Vagina (tissue), 2 donors: ENCODE results near the gene LACTB. TPM values are rescaled to one million over a fixed set of nuclear protein-coding genes. Genes with fewer than 3 reads are reported as not detected.

ENCODE experiments used
- DNase-seq, 2 donors: peaks; one replicate each; pipeline ENCODE4 v3.0.0-alpha.2; 2017; ENCODE audit errors: extremely low spot score in 2 of 2
- H3K27ac ChIP-seq: fragments of 200-600 bp; sonication (generic); one replicate; pipeline ENCODE4 v1.5.1; 2019
- H3K27me3 ChIP-seq: fragments of 200-600 bp; sonication (generic); one replicate; pipeline ENCODE4 v1.5.1; 2019
- H3K36me3 ChIP-seq, 2 donors: fragments of 200-600 bp; sonication (generic); one replicate each; pipeline ENCODE4 v1.5.1; 2017 to 2019
- H3K4me1 ChIP-seq: fragments of 200-600 bp; sonication (generic); one replicate; pipeline ENCODE4 v1.5.1; 2019
- H3K4me3 ChIP-seq, 2 donors: fragments of 200-600 bp; sonication (generic); 1 replicate in 1 of 2; 2 replicates in 1 of 2; pipeline ENCODE4 v1.5.1; 2016 to 2019
- H3K9me3 ChIP-seq: fragments of 200-600 bp; sonication (generic); one replicate; pipeline ENCODE4 v1.5.1; 2019
- CTCF ChIP-seq, 3 experiments: fragments of 450-650 bp in 2 of 3; fragments of 200-600 bp in 1 of 3; sonication (generic) in 1 of 3; IDR thresholded peaks; one replicate each; pipeline ENCODE4 v1.5.1; 2017 to 2019; ENCODE audit warnings: antibody characterized with exemption in 3 of 3, mild to moderate bottlenecking in 2 of 3, moderate library complexity in 2 of 3
- POLR2A ChIP-seq, 2 donors: fragments of 450-650 bp; IDR thresholded peaks; one replicate each; pipeline ENCODE4 v1.6.1; 2017; ENCODE audit warnings: antibody characterized with exemption in 2 of 2, mild to moderate bottlenecking in 2 of 2, moderate library complexity in 2 of 2
- POLR2AphosphoS5 ChIP-seq, 2 donors: sonication (generic); formaldehyde crosslinking; IDR thresholded peaks; one replicate each; pipeline ENCODE4 v1.9.0; 2017; ENCODE audit warnings: antibody characterized with exemption in 2 of 2, mild to moderate bottlenecking in 2 of 2, low read depth in 1 of 2; ENCODE audit not compliant: insufficient read depth in 1 of 2
- intact Hi-C: fragments of 100-400 bp; cut with DNase I; formaldehyde crosslinking; loops from one replicate; pipeline ENCODE4 v1.15.1; 2023
- total RNA-seq: library from RNA; depleted of rRNA; stranded (reverse); fragments of >200 nt; gene quantifications from one replicate; pipeline ENCODE4 v1.2.3, GENCODE V29; 2016

LACTB gene
- total RNA-seq, 1 donor from 2014 or later, result 23.3 TPM

DNA sequence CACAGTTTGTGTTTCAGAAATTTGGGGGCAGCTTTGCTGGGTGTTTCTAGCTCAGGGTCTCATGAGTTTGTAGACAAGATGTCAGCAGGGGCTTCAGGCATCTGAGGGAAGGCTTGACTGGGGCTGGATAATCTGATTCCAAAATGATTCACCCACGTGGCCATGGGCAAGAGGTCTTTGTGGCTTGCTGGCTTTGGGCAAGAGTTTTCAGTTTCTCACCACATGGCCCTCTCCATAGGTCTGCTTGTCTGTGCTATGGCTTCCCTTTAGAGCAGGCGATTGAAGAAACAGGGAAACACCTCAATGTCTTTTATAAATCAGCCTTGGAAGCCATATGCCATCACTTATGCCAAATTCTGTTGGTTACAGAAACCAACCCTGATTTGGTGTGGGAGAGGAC is 23.8 kb downstream of the LACTB start:
- Histone ChIP-seq H3K9me3 (no peaks in the 10 kb centered on the region), H3K27me3 (no peaks in the 10 kb centered on the region), H3K4me1 (no peaks in the 10 kb centered on the region), H3K27ac (no peak overlapping the region), H3K36me3 (peaks cover 0 to 21% of the 10 kb centered on the region in 2 donors), H3K4me3 (no peak overlapping the region)
- intact Hi-C loops, result no loop called here
- TF ChIP-seq CTCF (IDR thresholded peaks at IDR 0.05) (no peak), POLR2AphosphoS5 (IDR thresholded peaks at IDR 0.05; ENCODE audit: insufficient read depth in 1 of 2, low read depth in 1 of 2) (no peak), POLR2A (IDR thresholded peaks at IDR 0.05) (no peak)
- no peak for DNase-seq

- no peaks in the 10 kb centered on the region for H3K9me3 ChIP-seq
- no peaks in the 10 kb centered on the region for H3K4me1 ChIP-seq
- no peak for DNase-seq
- H3K27ac ChIP-seq, result no peak overlapping the region
- peaks cover 0 to 25% of the 10 kb centered on the region in 2 donors for H3K36me3 ChIP-seq
- no peak overlapping the region for H3K4me3 ChIP-seq
- intact Hi-C loops, result no loop called here
- no peaks in the 10 kb centered on the region for H3K27me3 ChIP-seq
- TF ChIP-seq POLR2AphosphoS5 (IDR thresholded peaks at IDR 0.05; ENCODE audit: insufficient read depth in 1 of 2, low read depth in 1 of 2) (no peak), POLR2A (IDR thresholded peaks at IDR 0.05) (no peak), CTCF (IDR thresholded peaks at IDR 0.05) (no peak)
These were observed 25.0 kb downstream of the LACTB start for GRCh38 chr15:63146684-63147083.

DNA sequence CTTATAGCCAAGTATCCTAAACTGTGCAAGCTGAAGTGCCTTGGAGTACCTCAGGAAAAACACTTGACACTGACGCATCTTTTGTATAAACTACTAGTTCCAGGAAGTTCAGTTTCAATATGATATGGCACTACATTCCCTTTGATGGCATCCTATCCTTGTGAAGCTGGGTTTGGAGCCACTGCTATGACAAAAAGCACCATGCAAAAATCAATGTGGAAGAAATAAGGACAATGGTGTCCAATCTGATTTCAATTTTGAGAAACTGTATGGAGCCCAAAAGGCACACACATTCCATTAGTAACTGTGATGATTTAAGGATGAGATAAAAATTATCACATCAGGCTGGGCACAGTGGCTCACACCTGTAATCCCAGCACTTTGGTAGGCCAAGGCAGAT is 30.0 kb downstream of the LACTB start:
- DNase-seq, result no peak
- peaks cover 0 to 21% of the 10 kb centered on the region in 2 donors for H3K36me3 ChIP-seq
- H3K4me1 ChIP-seq, result peaks cover 18% of the 10 kb centered on the region
- H3K27ac ChIP-seq, result no peak overlapping the region
- no peaks in the 10 kb centered on the region for H3K27me3 ChIP-seq
- no peak overlapping the region for H3K4me3 ChIP-seq
- H3K9me3 ChIP-seq, result no peaks in the 10 kb centered on the region
- TF ChIP-seq POLR2AphosphoS5 (IDR thresholded peaks at IDR 0.05; ENCODE audit: insufficient read depth in 1 of 2, low read depth in 1 of 2) (no peak), CTCF (IDR thresholded peaks at IDR 0.05) (no peak), POLR2A (IDR thresholded peaks at IDR 0.05) (no peak)
- intact Hi-C loops, result no loop called here

GRCh38 chr15:63155486-63155885 is 33.8 kb downstream of the LACTB start:
- Histone ChIP-seq H3K36me3 (peaks cover 0 to 12% of the 10 kb centered on the region in 2 donors), H3K4me1 (peaks cover 30% of the 10 kb centered on the region), H3K27me3 (no peaks in the 10 kb centered on the region), H3K9me3 (no peaks in the 10 kb centered on the region), H3K27ac (no peak overlapping the region), H3K4me3 (peak overlapping the region in 1 of 2 donors; percentile 84)
- intact Hi-C loops, result no loop called here
- DNase-seq, result no peak
- TF ChIP-seq CTCF (IDR thresholded peaks at IDR 0.05) (no peak), POLR2A (IDR thresholded peaks at IDR 0.05) (no peak), POLR2AphosphoS5 (IDR thresholded peaks at IDR 0.05; ENCODE audit: insufficient read depth in 1 of 2, low read depth in 1 of 2) (no peak)

GRCh38 chr15:63156086-63156710 is 34.5 kb downstream of the LACTB start:
- Histone ChIP-seq H3K27ac (peak overlapping the region; percentile 97), H3K27me3 (no peaks in the 10 kb centered on the region), H3K4me1 (peaks cover 30% of the 10 kb centered on the region), H3K4me3 (peak overlapping the region; percentile 84 to 92), H3K9me3 (no peaks in the 10 kb centered on the region), H3K36me3 (peaks cover 0 to 8% of the 10 kb centered on the region in 2 donors)
- TF ChIP-seq POLR2A (IDR thresholded peaks at IDR 0.05) (no peak), CTCF (IDR thresholded peaks at IDR 0.05) (no peak), POLR2AphosphoS5 (IDR thresholded peaks at IDR 0.05; ENCODE audit: insufficient read depth in 1 of 2, low read depth in 1 of 2) (no peak)
- intact Hi-C loops, result no loop called here
- no peak for DNase-seq
